Esophagus muscularis mucosa (tissue), 4 donors: ENCODE results near the gene BBS2.

Experiments
- EP300 ChIP-seq: sonication (generic); formaldehyde crosslinking; IDR thresholded peaks from one replicate; pipeline ENCODE4 v1.6.1; 2017; ENCODE audit warnings: antibody characterized with exemption
- POLR2A ChIP-seq: fragments of 450-650 bp; IDR thresholded peaks from one replicate; pipeline ENCODE4 v1.6.1; 2017; ENCODE audit warnings: antibody characterized with exemption, moderate library complexity, mild to moderate bottlenecking, low read depth
- POLR2AphosphoS5 ChIP-seq, 2 donors: sonication (generic); formaldehyde crosslinking; IDR thresholded peaks; one replicate each; pipeline ENCODE4 v1.6.1; 2017; ENCODE audit warnings: antibody characterized with exemption in 2 of 2
- TF ChIP-seq, protein P1 (sequence below), 3 experiments: fragments of 200-600 bp in 2 of 3; fragments of 450-650 bp in 1 of 3; sonication (generic) in 2 of 3; IDR thresholded peaks; one replicate each; pipeline ENCODE4 v1.5.1; 2017 to 2019; ENCODE audit warnings: antibody characterized with exemption in 3 of 3, mild to moderate bottlenecking in 2 of 3, moderate library complexity in 1 of 3

DNA sequence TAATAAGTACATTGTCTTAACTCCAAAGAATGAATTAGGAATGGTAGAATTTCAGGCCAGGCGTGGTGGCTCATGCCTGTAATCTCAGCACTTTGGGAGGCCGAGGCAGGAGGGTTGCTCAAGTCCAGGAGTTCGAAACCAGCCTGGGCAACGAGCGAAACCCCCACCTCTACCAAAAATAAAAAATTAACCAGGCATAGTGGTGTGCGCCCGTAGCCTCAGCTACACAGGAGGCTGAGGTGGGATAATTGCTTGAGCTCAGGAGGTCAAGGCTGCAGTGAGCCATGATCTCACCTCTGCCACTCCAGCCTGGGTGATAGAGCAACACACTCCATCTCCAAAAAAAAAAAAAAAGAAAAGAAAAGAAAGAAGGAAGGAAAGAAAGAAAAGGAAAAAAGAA, 18.5 kb upstream of the BBS2 start:
- TF ChIP-seq POLR2AphosphoS5 (IDR thresholded peaks at IDR 0.05), result no peak
- TF ChIP-seq, protein P1, sequence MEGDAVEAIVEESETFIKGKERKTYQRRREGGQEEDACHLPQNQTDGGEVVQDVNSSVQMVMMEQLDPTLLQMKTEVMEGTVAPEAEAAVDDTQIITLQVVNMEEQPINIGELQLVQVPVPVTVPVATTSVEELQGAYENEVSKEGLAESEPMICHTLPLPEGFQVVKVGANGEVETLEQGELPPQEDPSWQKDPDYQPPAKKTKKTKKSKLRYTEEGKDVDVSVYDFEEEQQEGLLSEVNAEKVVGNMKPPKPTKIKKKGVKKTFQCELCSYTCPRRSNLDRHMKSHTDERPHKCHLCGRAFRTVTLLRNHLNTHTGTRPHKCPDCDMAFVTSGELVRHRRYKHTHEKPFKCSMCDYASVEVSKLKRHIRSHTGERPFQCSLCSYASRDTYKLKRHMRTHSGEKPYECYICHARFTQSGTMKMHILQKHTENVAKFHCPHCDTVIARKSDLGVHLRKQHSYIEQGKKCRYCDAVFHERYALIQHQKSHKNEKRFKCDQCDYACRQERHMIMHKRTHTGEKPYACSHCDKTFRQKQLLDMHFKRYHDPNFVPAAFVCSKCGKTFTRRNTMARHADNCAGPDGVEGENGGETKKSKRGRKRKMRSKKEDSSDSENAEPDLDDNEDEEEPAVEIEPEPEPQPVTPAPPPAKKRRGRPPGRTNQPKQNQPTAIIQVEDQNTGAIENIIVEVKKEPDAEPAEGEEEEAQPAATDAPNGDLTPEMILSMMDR (IDR thresholded peaks at IDR 0.05), result no peak
- no peak for TF ChIP-seq EP300
- no peak for TF ChIP-seq POLR2A
